ENCODE results near the gene ZSWIM1.
"Not testable (repeated sequence)": the region's sequence is repeated elsewhere in the genome, so short reads cannot be mapped to it uniquely, and the experiment has no call there.

The ZSWIM1 gene

GRCh38 chr20:45921337-45922189, 40.5 kb downstream of the ZSWIM1 start:
- DNase-seq: no peak
- Mint-ChIP-seq H3K9me3 (no peaks in the 10 kb centered on the region), H3K27me3 (peaks cover 7% of the 10 kb centered on the region), H3K4me3 (no peak overlapping the region), H3K27ac (peak overlapping the region; percentile 10 to 76), H3K4me1 (peaks cover 5% of the 10 kb centered on the region)
- no peak for ATAC-seq

DNA sequence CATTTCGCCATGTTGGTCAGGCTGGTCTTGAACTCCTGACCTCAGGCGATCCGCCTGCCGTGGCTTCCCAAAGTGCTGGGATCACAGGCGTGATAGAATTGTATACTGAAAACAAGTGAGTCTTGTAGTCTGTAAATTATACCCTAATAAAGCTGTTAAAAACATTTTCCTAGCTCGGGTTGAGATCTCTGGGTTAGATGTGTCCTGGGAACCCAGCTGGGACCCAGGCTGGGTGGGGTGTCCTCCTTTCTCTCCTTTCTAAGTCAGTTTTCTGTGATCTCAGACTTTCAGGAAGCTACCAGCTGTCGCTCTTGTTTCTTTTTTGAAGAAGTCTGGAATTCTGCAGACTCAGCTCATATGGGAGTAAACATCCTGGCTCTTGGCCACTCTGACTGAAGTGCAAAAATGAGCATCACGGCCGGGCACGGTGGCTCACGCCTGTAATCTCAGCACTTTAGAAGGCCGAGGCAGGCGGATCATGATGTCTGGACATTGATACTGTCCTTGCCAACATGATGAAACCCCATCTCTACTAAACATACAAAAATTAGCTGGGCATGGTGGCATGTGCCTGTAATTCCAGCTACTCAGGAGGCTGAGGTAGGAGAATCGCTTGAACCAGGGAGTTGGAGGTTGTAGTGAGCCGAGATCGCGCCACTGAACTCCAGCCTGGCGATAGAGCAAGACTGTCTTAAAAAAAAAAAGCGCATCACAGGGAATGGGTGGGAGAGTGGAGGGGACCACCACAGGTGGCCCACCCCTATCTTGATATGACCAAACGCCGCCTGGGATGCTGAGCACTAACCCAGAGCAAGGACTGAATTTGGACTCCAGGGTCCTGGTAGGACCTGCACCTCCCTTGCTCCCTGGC, 43.6 kb downstream of the ZSWIM1 start:
- no peak overlapping the region for H3K4me3 Mint-ChIP-seq
- no peaks in the 10 kb centered on the region for H3K9me3 Mint-ChIP-seq
- DNase-seq (no peak), ATAC-seq (no peak)
- H3K27me3 Mint-ChIP-seq: peaks cover 7% of the 10 kb centered on the region
- no peak overlapping the region for H3K27ac Mint-ChIP-seq
- peaks cover 10% of the 10 kb centered on the region for H3K4me1 Mint-ChIP-seq

DNA sequence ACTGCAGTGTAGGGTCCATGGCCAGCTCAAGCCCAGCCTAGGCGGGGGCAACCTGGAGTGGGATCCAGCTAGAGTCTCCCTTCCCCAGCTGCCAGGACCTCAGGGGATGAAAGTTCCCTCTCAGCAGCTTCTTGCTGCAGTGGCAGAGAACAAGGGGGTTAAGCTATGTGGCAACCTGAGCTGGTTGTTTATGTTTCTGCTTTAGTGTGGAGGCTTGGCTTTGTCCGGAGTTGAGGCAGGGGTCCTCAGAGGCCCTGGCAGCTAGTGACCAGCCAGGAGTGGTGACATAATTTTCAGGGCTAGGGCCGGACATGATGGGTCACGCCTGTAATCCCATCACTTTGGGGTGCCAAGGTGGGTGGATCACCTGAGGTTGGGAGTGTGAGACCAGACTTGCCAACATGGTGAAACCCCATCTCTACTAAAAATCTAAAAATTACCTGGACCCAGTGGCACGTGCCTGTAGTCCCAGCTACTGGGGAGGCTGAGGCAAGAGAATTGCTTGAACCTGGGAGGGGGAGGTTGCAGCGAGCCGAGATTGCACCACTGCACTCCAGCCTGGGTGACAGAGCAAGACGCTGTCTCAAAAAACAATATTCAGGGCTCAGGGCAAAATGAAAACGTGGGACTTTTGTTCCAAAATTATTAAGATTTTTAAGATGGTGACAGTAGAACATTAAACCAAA, 44.9 kb downstream of the ZSWIM1 start:
- peaks cover 4% of the 10 kb centered on the region for H3K27me3 Mint-ChIP-seq
- H3K27ac Mint-ChIP-seq: no peak overlapping the region
- no peaks in the 10 kb centered on the region for H3K9me3 Mint-ChIP-seq
- peaks cover 10% of the 10 kb centered on the region for H3K4me1 Mint-ChIP-seq
- DNase-seq (no peak), ATAC-seq (no peak)
- no peak overlapping the region for H3K4me3 Mint-ChIP-seq

DNA sequence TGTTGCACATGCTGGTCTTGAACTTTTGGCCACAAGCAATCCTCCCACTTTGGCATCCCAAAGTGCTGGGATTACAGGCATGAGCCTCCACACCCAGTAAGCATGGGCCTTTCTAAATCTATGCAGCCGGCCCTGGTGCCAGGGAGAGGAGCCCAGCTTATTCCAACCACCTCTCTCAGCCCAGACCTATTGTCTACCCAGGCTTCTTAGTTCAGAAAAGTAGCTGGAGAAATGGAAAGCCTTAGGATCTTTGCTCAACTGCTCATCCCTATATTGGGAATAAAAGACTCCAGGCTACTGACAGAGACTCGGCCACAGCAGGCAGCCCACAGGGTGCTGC, 45.7 kb downstream of the ZSWIM1 start:
- DNase-seq (no peak), ATAC-seq (no peak)
- H3K27ac Mint-ChIP-seq: no peak overlapping the region
- no peaks in the 10 kb centered on the region for H3K9me3 Mint-ChIP-seq
- H3K4me1 Mint-ChIP-seq: peaks cover 8% of the 10 kb centered on the region
- no peak overlapping the region for H3K4me3 Mint-ChIP-seq
- no peaks in the 10 kb centered on the region for H3K27me3 Mint-ChIP-seq

DNA sequence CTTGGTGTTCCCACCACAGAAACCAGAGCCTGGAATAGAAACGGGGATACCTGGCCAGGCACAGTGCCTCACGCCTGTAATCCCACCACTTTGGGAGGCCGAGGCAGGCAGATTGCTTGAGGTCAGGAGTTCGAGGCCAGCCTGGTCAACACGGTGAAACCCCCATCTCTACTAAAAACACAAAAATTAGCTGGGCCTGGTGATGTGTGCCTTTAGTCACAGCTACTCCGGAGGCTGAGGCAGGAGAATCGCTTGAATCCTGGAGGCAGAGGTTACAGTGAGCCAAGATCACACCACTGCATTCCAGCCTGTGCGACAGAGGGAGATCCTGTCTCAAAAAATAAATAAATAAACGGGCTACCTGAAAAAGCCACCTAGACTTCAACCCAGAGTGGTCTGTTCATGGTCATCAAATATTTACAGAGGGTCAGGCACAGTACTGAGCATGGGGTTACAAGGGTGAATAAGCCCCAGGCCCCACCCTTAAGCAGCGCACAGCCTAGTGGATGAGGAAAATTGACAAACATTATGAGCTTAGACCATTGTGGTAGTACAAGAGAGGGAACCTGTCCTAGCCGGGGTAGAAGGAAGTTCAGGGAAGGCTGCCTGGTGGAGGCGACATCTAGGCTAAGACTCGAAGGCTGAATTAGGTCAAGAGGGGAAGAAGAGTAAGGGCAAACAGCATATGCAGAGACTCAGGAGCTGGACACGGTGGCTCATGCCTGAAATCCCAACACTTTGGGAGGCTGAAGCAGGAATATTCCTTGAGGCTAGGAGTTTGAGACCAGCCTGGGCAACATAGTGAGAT, 46.2 kb downstream of the ZSWIM1 start:
- peaks cover 5% of the 10 kb centered on the region for H3K4me1 Mint-ChIP-seq
- no peaks in the 10 kb centered on the region for H3K9me3 Mint-ChIP-seq
- no peaks in the 10 kb centered on the region for H3K27me3 Mint-ChIP-seq
- H3K27ac Mint-ChIP-seq: no peak overlapping the region
- H3K4me3 Mint-ChIP-seq: no peak overlapping the region
- DNase-seq (no peak), ATAC-seq (no peak)

- not testable (repeated sequence) for H3K9me3 Mint-ChIP-seq, DNase-seq, H3K4me3 Mint-ChIP-seq, ATAC-seq, H3K27me3 Mint-ChIP-seq, H3K27ac Mint-ChIP-seq
- H3K4me1 Mint-ChIP-seq: peaks cover 23% of the 10 kb centered on the region
These were observed 50.7 kb downstream of the ZSWIM1 start for GRCh38 chr20:45931680-45932079.

DNA sequence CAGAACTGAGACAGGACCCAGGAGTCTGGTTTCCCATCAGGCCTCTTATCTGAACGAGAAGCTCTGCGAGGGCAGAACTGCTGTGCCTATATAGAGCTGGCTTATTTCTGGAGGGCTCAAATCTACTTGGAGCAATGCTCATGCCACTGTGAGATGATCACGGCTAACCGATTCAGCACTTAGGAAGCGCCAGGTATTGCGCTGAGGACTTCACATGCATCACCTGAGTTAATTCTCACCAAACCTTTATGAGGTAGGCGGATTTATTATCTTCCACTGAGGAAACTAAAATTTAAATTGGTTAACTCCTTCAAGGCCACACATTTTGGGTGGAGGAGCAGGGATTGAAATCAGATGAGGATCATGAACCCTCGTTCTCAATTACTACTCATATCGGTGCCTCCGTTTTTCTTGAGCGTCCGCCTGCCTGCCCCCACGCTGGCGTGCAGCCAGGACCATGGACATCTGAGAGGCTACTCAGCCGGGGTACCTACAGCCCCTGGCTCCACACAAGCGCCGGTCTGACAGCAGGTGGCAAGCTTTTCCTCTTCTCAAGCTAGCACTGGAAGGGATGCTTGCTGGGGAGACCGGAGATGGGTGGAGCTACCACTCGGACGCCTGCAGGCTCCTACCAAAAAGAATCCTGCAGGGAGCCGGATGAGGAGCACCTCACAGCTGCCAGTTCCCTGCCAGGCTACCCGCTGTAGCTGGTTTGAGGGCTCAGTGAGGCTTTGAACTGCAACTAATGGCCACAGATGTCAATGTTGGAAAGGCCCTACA, 52.4 kb downstream of the ZSWIM1 start:
- Mint-ChIP-seq H3K4me3 (peak overlapping the region; percentile 99), H3K9me3 (no peaks in the 10 kb centered on the region), H3K27ac (peak overlapping the region; percentile 99 to 100), H3K27me3 (no peaks in the 10 kb centered on the region), H3K4me1 (peaks cover 34% of the 10 kb centered on the region)
- DNase-seq: peak; percentile 57 to 72
- ATAC-seq: peak; percentile 42

DNA sequence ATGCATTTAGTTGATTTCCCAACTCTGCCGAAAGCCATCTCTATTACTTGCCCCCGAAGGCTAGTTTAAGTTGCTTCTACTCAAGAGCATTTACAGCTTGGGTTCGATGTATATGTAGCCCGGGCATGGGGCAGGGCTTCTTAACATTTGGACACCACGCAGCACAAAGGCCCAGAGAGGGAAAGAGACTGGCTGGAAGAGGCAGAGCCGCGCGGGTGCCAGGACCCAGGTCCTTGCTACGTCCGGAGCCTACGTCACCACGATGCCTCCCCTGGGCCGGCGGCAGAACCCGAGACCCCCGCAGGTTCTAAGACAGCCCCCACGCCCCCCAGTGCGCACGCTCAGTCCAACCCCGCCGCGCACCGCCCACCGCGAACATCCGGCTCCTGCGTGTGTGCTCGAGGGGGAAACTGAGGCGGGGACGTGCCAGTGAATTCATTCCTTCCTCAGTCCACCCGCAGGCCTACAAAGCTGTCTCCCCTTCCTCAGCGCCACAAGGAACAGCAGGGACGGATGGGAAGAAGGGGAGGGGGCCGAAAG, 53.1 kb downstream of the ZSWIM1 start:
- H3K4me1 Mint-ChIP-seq: peaks cover 36% of the 10 kb centered on the region
- H3K9me3 Mint-ChIP-seq: no peaks in the 10 kb centered on the region
- H3K4me3 Mint-ChIP-seq: peak overlapping the region; percentile 99
- ATAC-seq: peak; percentile 33
- no peak for DNase-seq
- H3K27ac Mint-ChIP-seq: peak overlapping the region; percentile 99 to 100
- H3K27me3 Mint-ChIP-seq: no peaks in the 10 kb centered on the region

Measured in stimulated activated naive CD8-positive, alpha-beta T cell treated with anti-CD3 and anti-CD28 coated beads, Interleukin-15, amount 100 ng/mL, for 72 hours (primary cell).